HL-60 (cell line): Measurements from ENCODE around the gene CTIF.

Experiments used
- GABPA ChIP-seq: IDR thresholded peaks from 2 replicates; pipeline ENCODE4 v1.6.1; 2012; ENCODE audit warnings: low read depth
- POLR2AphosphoS5 ChIP-seq: IDR thresholded peaks from 2 replicates; pipeline ENCODE4 v1.6.1; 2012; ENCODE audit warnings: low read depth
- TF ChIP-seq, protein P1 (sequence below): IDR thresholded peaks from one replicate; pipeline ENCODE4 v1.5.1; 2011; ENCODE audit warnings: low read length, control low read depth, inconsistent platforms; ENCODE audit not compliant: insufficient read depth

DNA sequence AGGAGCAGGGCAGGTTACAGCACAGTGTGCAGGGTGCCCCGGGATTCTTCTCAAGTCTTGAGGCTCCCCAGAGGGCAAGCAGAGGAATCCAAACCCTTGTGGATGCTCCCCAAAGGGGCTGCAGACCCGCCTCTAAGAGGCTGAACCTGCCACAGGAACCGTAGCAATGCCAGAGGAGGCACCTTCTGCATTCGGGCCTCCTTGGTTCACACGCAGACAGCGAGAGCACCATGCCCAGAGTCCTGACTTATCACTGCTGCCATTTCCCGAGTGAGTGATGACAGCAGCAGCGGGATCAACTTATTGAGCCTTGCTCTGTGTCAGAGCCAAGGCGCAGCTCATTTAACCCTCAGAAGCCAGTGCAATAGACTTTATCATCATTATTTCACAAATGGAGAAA, 203.5 kb downstream of the CTIF start:
- TF ChIP-seq, protein P1, sequence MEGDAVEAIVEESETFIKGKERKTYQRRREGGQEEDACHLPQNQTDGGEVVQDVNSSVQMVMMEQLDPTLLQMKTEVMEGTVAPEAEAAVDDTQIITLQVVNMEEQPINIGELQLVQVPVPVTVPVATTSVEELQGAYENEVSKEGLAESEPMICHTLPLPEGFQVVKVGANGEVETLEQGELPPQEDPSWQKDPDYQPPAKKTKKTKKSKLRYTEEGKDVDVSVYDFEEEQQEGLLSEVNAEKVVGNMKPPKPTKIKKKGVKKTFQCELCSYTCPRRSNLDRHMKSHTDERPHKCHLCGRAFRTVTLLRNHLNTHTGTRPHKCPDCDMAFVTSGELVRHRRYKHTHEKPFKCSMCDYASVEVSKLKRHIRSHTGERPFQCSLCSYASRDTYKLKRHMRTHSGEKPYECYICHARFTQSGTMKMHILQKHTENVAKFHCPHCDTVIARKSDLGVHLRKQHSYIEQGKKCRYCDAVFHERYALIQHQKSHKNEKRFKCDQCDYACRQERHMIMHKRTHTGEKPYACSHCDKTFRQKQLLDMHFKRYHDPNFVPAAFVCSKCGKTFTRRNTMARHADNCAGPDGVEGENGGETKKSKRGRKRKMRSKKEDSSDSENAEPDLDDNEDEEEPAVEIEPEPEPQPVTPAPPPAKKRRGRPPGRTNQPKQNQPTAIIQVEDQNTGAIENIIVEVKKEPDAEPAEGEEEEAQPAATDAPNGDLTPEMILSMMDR: no peak
- TF ChIP-seq POLR2AphosphoS5 (no peak), GABPA (no peak)
